Cerebellar nuclear complex (tissue), 1 donor: ENCODE results near the gene IL17RD.
"Not testable (repeated sequence)": the region's sequence is repeated elsewhere in the genome, so short reads cannot be mapped to it uniquely, and the experiment has no call there.

ENCODE experiments used
- DNase-seq, 2 experiments: peaks; one replicate each; lab custom pipeline; 2025; lab: John Stamatoyannopoulos, UW

Gene IL17RD

DNA sequence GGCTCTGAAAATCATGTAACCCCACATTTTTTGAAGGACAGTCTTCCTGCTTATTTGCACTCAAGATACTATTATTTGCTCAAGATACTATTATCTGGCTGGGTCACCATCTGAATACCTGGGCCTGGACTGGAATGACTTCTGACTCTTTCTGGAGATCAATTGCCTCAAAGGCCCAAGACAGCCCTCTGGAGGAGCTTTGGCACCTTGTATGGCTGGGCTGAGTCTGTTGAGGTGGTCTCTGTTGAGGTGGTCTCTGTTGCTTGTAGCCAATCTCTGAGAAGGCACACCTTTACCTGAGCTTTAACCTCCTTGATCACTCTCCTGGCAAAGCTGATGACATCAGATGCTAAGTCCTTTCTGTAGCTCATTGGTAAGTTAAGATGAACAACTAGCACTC is 71.7 kb downstream of the IL17RD start:
- DNase-seq: no peak

- DNase-seq: no peak
Measured at GRCh38 chr3:57091521-57092273, 73.5 kb downstream of the IL17RD start.

- no peak for DNase-seq
Measured at GRCh38 chr3:57089043-57089442, 76.1 kb downstream of the IL17RD start.

DNA sequence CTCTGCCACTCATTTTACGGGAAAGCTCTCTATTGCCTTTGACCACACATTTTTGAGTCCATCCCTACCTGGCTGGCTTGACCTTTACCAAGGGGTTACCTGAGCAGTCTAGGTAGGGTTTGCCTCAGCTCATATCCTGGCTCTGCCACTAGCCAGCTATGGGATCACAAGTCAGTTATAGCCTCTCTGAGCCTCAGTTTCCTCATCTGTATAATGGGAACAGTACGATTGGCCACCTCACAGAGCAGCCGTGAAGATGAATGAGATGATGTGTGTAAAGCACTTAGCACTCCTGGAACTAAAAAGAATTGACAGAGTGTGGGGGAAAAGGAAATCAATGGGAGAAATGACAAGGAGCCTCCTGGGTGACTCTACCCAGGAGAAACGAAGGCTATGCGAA is 76.7 kb downstream of the IL17RD start:
- DNase-seq: no peak

DNA sequence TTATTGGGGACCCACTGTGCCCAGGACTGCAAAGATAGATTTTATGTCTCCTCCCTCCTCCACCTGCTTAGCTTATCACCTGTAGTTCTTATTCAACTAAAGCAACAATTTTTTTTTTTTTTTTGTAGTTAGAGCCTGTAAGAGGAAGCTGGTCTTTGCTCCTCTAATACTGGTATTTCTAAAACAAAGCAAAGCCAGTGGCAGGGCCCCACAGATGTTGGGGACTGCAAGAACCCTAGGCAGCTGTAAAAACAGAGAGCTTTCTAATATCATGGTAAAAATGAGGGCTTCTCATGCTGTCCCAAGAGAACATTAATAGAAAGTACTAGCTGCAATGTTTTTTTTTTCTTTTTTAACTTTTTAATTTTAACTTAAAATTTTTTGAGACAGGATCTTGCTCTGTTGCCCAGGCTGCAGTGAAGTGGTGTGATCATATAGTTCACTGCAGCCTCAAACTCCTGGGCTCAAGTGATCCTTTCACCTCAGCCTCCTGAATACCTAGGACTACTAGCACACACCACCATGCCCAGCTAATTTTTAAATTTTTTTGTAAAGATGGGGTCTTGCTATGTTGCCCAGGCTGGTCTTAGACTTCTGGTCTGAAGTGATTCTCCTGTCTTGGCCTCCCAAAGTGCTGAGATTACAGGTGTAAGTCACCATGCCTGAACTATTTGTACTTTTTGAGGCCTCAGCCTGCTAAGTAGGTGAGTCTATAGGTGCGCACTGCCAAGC is 77.6 kb downstream of the IL17RD start:
- DNase-seq: no peak

- DNase-seq: no peak
Measured at GRCh38 chr3:57086201-57086600, 79.0 kb downstream of the IL17RD start.

DNA sequence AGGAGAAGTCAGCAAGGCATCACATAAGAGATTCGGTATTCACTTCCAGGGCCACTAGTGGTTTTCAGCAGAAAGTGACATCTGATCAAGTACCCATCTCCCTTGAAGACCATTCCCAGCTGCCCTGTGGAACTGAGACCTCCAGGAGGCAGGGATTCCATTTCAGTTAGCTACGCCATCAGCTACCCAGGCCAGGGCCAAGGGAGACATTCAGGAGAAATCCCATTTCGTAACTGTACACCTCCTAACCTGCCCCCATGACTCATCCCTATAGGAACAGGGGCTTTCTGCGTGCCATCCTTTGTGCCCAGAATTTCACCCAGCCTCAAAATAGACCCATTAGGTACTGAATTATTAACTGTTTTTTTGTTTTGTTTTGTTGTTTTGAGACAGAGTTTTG is 79.9 kb downstream of the IL17RD start:
- no peak for DNase-seq

- not testable (repeated sequence) for DNase-seq
Measured at GRCh38 chr3:57083266-57083995, 81.7 kb downstream of the IL17RD start.

DNA sequence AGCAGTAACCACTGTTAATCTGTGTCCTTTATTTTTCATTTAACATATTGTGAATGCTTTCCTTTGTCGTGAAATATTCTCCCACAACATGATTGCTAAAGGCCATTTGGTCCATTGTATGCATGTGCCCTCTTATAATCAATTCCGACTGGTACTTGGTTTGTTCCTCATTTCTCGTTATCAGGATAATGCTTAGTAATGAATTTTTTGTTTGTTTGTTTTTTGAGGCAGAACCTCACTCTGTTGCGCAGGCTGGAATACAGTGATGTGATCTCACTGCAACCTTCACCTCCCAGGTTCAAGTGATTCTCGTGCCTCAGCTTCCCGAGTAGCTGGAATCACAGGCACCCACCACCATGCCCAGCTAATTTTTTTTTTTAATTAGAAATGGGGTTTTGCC is 82.7 kb downstream of the IL17RD start:
- DNase-seq: no peak

DNA sequence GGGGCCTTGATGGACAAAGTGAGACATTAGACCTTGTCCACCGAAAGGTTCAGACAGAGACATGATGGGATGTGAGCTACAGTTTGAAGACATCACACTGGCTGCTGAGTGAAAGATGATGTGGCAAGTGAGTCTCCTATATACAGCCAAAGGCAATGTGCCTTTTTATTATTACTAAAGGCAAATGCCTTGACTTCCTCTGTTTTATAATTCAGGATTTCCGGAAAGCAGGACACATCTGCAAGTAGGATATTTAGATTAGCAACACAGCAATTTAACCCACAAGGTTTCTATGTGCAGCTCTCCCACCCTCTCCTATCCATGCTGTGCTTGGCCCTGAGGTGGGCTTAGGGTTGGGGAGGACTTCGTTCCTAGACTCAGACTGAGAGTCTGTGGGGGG is 84.0 kb downstream of the IL17RD start:
- DNase-seq: no peak

DNA sequence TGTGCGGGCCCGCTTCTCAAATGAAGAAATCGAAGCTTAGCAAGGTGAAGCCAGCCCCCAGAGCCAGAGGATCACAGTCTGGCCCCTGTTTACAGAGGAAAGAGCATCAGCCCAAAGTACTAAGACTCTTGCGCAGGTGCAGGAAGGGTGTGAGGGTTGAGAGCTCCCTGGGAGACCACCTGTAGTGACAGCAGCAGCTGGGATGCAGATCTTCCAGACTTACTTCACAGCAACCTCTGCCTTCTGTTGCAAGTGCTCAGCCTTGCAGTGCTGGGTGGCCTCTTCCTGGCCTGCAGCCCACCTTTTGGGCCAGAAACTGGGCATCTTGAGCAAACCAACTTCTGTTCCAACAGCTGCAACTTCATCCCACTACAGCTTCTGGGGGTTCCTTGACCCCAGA is 85.0 kb downstream of the IL17RD start:
- DNase-seq: no peak

- DNase-seq: no peak
Measured at GRCh38 chr3:57079474-57079831, 85.7 kb downstream of the IL17RD start.

DNA sequence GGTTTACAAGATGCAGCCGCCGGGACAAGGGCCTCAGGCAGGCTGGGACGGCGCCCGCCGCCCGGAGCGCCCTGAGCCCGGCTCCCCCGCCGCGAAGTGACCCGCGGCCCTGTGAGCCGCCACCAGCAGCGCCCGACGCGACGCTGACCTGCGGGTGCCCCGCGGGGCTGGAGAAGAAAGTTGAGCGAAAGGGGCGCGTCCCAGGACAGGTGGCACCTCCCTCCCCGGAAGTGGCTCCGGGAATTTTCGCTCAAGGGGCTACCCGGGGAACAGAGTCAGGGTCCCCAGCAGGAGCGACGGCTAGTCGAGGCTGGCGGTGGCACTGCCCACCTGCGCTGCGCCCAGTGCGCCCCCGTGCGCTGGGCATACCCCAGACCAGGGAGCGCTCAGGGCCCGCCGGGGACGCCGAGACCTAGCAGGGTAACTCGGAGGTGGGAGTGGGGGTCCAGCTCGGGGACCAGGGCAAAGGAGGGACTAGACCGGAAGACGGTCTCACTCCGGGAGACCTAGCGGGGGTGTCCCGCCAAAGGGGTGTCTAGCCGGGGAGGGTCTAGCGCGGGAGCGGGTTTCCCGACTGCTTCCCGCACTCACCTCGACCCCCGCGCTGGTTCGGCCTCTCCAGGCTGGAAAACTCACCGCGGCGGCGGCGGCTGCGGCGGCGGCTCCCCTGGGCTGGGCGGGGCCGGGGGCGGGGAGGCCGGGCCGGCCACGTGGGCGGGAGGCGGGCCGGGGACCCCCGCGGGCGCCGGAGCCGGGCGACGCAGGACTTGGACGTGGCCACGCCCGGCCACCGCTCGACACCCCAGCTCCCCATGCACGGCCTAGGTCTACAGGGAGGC is 86.3 kb downstream of the IL17RD start:
- no peak for DNase-seq

GRCh38 chr3:57078344-57078634 is 86.9 kb downstream of the IL17RD start:
- DNase-seq: no peak

DNA sequence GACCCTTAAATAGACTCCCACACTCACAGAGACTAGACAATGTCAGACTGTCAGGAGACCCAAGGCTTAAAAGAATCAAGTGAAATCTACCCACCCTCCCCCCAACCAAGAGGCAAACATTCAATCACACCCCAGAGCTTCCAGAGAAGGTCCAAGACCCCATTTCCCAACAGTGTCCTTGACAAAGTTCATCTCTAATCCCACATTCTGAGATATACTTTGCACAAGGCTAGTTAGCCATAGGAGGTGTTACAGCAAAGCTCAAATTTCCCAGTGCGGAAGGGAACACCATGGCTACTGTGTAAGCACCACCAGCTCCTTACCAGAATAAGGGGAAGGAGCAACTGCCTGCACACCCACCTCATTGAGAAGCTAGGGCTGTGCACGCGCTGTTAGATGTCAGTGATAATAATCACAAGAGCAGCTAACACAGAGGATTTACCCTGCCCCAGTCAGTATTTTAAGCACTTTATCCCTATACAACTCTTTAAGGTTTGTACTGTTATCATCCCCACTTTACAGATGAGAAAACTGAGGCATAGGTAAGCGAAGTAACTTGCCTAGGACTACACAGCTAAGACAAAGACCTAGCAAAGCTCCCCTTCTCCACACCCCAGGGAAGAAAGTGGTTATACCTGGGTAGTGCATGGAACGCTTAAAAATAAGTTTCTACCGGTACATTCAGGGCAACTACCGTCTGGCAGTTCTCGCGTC is 87.4 kb downstream of the IL17RD start:
- DNase-seq: no peak

- no peak for DNase-seq
Measured at GRCh38 chr3:57076422-57076951, 88.7 kb downstream of the IL17RD start.

GRCh38 chr3:57074135-57074534 is 91.0 kb downstream of the IL17RD start:
- no peak for DNase-seq

DNA sequence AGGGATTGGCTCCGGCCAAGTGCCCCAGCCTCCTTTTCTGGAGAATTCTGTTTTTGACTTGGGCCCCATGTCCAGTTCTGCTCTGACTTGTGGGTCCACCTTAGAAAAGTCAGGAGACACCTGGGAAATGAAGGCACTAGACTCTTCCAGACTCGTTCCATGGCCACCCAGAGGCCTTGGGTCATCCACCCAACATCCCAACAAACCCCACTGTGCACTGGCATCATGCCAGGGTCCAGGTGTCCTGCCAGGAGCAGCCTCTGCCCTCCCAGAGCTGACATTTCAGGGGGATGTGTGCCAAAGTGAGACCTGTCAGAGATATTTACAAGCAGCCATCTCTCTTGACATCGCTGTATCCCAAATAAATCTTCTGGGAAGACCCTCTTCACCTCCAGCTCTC is 91.5 kb downstream of the IL17RD start:
- no peak for DNase-seq

DNA sequence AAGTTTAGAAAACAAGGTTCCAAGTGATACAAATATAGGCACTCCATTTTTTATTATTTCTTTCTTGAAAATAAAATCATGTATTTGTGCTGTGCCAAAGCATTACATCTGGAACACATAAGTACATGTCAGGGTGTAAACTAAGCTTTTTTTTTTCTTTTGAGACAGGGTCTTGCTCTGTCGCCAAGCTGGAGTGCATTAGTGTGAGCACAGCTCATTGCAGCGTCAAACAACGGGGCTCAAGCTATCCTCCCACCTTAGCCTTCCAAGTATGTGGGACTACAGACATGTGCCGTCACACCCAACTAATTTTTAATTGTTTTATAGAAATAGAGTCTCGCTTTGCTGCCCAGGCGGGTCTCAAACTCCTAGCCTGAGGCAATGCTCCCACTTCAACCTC is 95.7 kb downstream of the IL17RD start:
- DNase-seq: no peak

DNA sequence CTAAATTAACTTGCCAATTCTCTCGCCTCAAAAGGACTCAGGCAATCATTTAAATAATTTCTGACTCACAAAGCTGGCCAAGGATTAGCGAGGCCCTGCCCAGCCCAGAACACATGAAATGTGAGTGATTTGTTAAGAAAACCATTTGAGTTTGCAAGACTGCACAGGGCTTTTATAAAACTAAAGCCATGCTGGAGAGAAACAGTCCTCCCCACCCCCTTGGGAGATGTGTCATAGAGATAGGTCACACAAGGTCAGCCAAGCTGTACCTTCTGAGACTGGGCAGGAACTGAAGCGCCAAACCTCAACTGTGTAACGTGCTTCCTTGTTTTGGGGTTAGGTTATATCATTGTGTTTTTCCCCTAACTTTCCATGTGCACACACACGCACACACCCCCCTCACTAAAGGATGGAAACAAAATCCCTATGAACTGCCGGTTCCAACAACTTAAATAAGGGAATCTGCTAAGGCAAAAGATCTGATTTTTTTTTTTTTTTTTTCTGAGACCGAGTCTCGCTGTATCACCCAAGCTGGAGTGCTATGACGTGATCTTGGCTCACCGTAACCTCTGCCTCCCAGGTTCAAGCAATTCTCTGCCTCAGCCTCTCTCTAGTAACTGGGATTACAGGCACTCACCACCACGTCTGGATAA is 96.6 kb downstream of the IL17RD start:
- DNase-seq: no peak

DNA sequence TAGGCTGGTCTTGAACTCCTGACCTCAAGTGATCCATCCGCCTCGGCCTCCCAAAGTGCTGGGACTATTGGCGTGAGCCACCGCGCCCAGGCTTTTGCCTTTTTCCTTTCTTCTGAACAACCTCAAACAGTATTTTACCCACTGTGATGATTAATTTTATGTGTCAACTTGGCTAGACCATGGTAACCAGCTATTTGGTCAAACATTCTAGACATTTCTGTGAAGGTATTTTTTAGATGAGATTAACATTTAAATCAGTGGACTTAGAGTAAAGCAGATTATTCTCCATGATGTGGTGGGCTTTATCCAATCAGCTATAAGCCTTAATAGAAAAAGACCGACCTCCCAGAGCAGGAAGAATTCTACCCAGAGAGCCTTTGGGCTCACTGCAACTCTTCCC is 98.7 kb downstream of the IL17RD start:
- DNase-seq: no peak
